SJSA1 (cell line): ENCODE measurements around the gene MOB3B. TPM values are rescaled to one million over a fixed set of nuclear protein-coding genes. Genes with fewer than 3 reads are reported as not detected.
"Not testable (repeated sequence)": the region's sequence is repeated elsewhere in the genome, so short reads cannot be mapped to it uniquely, and the experiment has no call there.

Experiments
- DNase-seq, 2 experiments: peaks; one replicate each; pipeline ENCODE4 v3.0.0-alpha.2; 2015 to 2020; ENCODE audit warnings: low spot score in 2 of 2, low read depth in 1 of 2
- H3K27ac ChIP-seq: fragments of 250-450 bp; sonication (Bioruptor Pico); 2 replicates; pipeline ENCODE4 v1.5.1; 2020; ENCODE audit warnings: mild to moderate bottlenecking, moderate library complexity
- H3K27me3 ChIP-seq: fragments of 250-450 bp; sonication (Bioruptor Pico); replicated peaks from 2 replicates; pipeline ENCODE4 v1.5.1; 2020; ENCODE audit warnings: mild to moderate bottlenecking, moderate library complexity
- H3K36me3 ChIP-seq: fragments of 250-450 bp; sonication (Bioruptor Pico); 2 replicates; pipeline ENCODE4 v1.5.1; 2020; ENCODE audit warnings: mild to moderate bottlenecking
- H3K4me1 ChIP-seq: fragments of 250-450 bp; sonication (Bioruptor Pico); replicated peaks from 2 replicates; pipeline ENCODE4 v1.6.1; 2021; ENCODE audit warnings: mild to moderate bottlenecking
- H3K4me3 ChIP-seq: fragments of 250-450 bp; sonication (Bioruptor Pico); 2 replicates; pipeline ENCODE4 v1.5.1; 2020; ENCODE audit warnings: mild to moderate bottlenecking
- H3K9me3 ChIP-seq: fragments of 250-450 bp; sonication (Bioruptor Pico); replicated peaks from 2 replicates; pipeline ENCODE4 v1.5.1; 2020; ENCODE audit warnings: mild to moderate bottlenecking
- total RNA-seq: library from RNA; depleted of rRNA; stranded (reverse); fragments of >200 nt; shearing (Covaris generic); gene quantifications from 2 replicates; pipeline ENCODE4 v1.2.3, GENCODE V29; 2014

MOB3B gene
- total RNA-seq, 1 experiment from 2014 or later = not detected

- no peak overlapping the region for H3K4me3 ChIP-seq
- no peak overlapping the region for H3K27ac ChIP-seq
- no peaks in the 10 kb centered on the region for H3K27me3 ChIP-seq
- H3K4me1 ChIP-seq = no peaks in the 10 kb centered on the region
- H3K36me3 ChIP-seq = no peaks in the 10 kb centered on the region
- no peaks in the 10 kb centered on the region for H3K9me3 ChIP-seq
- DNase-seq = no peak
Measured at GRCh38 chr9:27471789-27472188, 57.8 kb downstream of the MOB3B start.

GRCh38 chr9:27471366-27471765, 58.2 kb downstream of the MOB3B start:
- Histone ChIP-seq H3K4me3 (no peak overlapping the region), H3K36me3 (no peaks in the 10 kb centered on the region), H3K27me3 (no peaks in the 10 kb centered on the region), H3K4me1 (no peaks in the 10 kb centered on the region), H3K27ac (no peak overlapping the region), H3K9me3 (no peaks in the 10 kb centered on the region)
- DNase-seq = no peak

- no peaks in the 10 kb centered on the region for H3K4me1 ChIP-seq
- DNase-seq = no peak
- H3K4me3 ChIP-seq = no peak overlapping the region
- no peaks in the 10 kb centered on the region for H3K36me3 ChIP-seq
- H3K27ac ChIP-seq = no peak overlapping the region
- no peaks in the 10 kb centered on the region for H3K27me3 ChIP-seq
- no peaks in the 10 kb centered on the region for H3K9me3 ChIP-seq
Measured at GRCh38 chr9:27470291-27470856, 59.2 kb downstream of the MOB3B start.

DNA sequence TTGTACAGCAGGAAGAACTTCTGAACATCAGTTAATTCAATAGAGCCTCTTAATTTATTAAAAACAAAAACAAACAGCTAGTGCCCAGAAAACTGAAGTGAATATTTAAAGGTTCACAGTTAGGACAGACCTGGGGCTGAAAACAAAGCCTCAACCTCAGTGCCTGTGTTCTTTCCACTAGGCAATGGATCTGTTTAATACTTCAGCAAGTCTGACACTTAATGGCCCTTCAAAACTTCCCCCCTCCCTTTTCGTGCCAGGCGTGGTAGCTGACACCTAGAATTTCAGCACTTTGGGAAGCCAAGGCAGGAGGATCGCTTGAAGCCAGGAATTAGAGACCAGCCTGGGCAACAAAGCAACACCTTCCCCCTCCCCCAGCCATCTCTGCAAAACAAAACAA, 60.1 kb downstream of the MOB3B start:
- DNase-seq = no peak
- no peaks in the 10 kb centered on the region for H3K4me1 ChIP-seq
- no peaks in the 10 kb centered on the region for H3K36me3 ChIP-seq
- H3K9me3 ChIP-seq = no peaks in the 10 kb centered on the region
- H3K27ac ChIP-seq = no peak overlapping the region
- H3K27me3 ChIP-seq = no peaks in the 10 kb centered on the region
- no peak overlapping the region for H3K4me3 ChIP-seq

GRCh38 chr9:27468462-27469110, 61.0 kb downstream of the MOB3B start:
- no peaks in the 10 kb centered on the region for H3K4me1 ChIP-seq
- DNase-seq = peak in 1 of 2 experiments; percentile 12
- no peak overlapping the region for H3K27ac ChIP-seq
- H3K27me3 ChIP-seq = no peaks in the 10 kb centered on the region
- no peaks in the 10 kb centered on the region for H3K9me3 ChIP-seq
- no peaks in the 10 kb centered on the region for H3K36me3 ChIP-seq
- no peak overlapping the region for H3K4me3 ChIP-seq

- Histone ChIP-seq H3K36me3 (no peaks in the 10 kb centered on the region), H3K27me3 (no peaks in the 10 kb centered on the region), H3K9me3 (no peaks in the 10 kb centered on the region), H3K4me3 (no peak overlapping the region), H3K4me1 (no peaks in the 10 kb centered on the region), H3K27ac (no peak overlapping the region)
- no peak for DNase-seq
Measured at GRCh38 chr9:27468000-27468399, 61.6 kb downstream of the MOB3B start.

- Histone ChIP-seq H3K36me3 (no peaks in the 10 kb centered on the region), H3K9me3 (no peaks in the 10 kb centered on the region), H3K27me3 (no peaks in the 10 kb centered on the region), H3K4me3 (no peak overlapping the region), H3K27ac (no peak overlapping the region), H3K4me1 (no peaks in the 10 kb centered on the region)
- no peak for DNase-seq
Measured at GRCh38 chr9:27467486-27467885, 62.1 kb downstream of the MOB3B start.

GRCh38 chr9:27466516-27466915, 63.1 kb downstream of the MOB3B start:
- not testable (repeated sequence) for H3K4me3 ChIP-seq, H3K36me3 ChIP-seq, H3K27me3 ChIP-seq, H3K27ac ChIP-seq, DNase-seq, H3K4me1 ChIP-seq, H3K9me3 ChIP-seq

- H3K36me3 ChIP-seq, H3K4me3 ChIP-seq, DNase-seq, H3K4me1 ChIP-seq, H3K27me3 ChIP-seq, H3K9me3 ChIP-seq, H3K27ac ChIP-seq: not testable (repeated sequence)
Measured at GRCh38 chr9:27464950-27465349, 64.7 kb downstream of the MOB3B start.

- Histone ChIP-seq H3K4me3 (no peak overlapping the region), H3K27ac (no peak overlapping the region)
Measured at GRCh38 chr9:27462846-27463245, 66.8 kb downstream of the MOB3B start.

GRCh38 chr9:27462434-27462833, 67.2 kb downstream of the MOB3B start:
- H3K36me3 ChIP-seq = no peaks in the 10 kb centered on the region
- no peaks in the 10 kb centered on the region for H3K27me3 ChIP-seq
- DNase-seq = no peak
- no peak overlapping the region for H3K4me3 ChIP-seq
- no peaks in the 10 kb centered on the region for H3K4me1 ChIP-seq
- no peaks in the 10 kb centered on the region for H3K9me3 ChIP-seq
- H3K27ac ChIP-seq = no peak overlapping the region

More at GRCh38 chr9:27462846-27463245, 66.8 kb downstream of the MOB3B start:
- no peaks in the 10 kb centered on the region for H3K27me3 ChIP-seq
- H3K36me3 ChIP-seq = no peaks in the 10 kb centered on the region
- DNase-seq = no peak
- no peaks in the 10 kb centered on the region for H3K9me3 ChIP-seq
- no peaks in the 10 kb centered on the region for H3K4me1 ChIP-seq

- DNase-seq = no peak
- no peak overlapping the region for H3K27ac ChIP-seq
- H3K4me1 ChIP-seq = no peaks in the 10 kb centered on the region
Measured at GRCh38 chr9:27460226-27461023, 69.2 kb downstream of the MOB3B start.

GRCh38 chr9:27457445-27457844, 72.2 kb downstream of the MOB3B start:
- no peak overlapping the region for H3K27ac ChIP-seq
- no peaks in the 10 kb centered on the region for H3K27me3 ChIP-seq
- no peaks in the 10 kb centered on the region for H3K4me1 ChIP-seq
- no peak overlapping the region for H3K4me3 ChIP-seq
- H3K9me3 ChIP-seq = no peaks in the 10 kb centered on the region
- H3K36me3 ChIP-seq = no peaks in the 10 kb centered on the region
- DNase-seq = no peak

More at GRCh38 chr9:27460226-27461023, 69.2 kb downstream of the MOB3B start:
- Histone ChIP-seq H3K27me3 (no peaks in the 10 kb centered on the region), H3K4me3 (no peak overlapping the region), H3K36me3 (no peaks in the 10 kb centered on the region), H3K9me3 (no peaks in the 10 kb centered on the region)

DNA sequence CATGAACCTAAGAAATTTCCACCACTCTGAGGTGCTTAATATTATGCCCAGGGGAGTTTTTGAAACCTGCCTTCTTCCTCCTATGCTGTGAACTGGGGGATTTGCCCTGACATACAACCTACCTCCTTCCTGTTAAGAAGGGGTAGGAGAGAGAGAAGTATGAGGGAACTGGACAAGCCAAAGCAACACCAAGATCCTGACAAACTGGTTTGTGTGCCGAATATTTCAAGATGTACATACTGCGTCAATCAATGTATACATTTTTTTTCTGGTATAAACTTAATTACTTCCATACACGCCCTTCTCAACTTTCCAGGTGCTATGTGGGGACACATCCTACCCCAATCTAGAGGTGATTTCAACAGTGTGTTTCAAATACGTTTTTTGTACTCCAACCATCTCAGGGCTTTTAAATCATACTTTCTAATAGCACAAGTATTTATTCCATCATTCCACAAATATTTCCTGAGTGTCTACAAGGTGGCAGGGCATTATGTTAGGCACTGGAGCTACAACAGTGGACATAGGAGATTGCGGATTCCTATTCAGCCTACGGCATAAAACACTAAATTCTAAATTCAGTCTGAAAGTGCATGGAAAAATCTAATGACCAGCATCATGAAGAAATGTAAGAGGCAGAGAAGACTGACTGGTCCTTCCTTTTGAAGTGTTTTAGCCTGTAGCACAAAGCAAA, 75.6 kb downstream of the MOB3B start:
- Histone ChIP-seq H3K36me3 (no peaks in the 10 kb centered on the region), H3K4me1 (no peaks in the 10 kb centered on the region), H3K4me3 (no peak overlapping the region), H3K9me3 (no peaks in the 10 kb centered on the region), H3K27me3 (no peaks in the 10 kb centered on the region), H3K27ac (no peak overlapping the region)
- no peak for DNase-seq
